Aorta (tissue), 5 donors: Measurements from ENCODE around the gene PHACTR1. TPM values are rescaled to one million over a fixed set of nuclear protein-coding genes. Genes with fewer than 3 reads are reported as not detected.

Experiments
- ATAC-seq: fragments of 200-7000 bp; cut with Tn5 transposase; one replicate; pipeline ENCODE4 v1.9.1; 2022; ENCODE audit warnings: moderate library complexity; ENCODE audit not compliant: low FRiP score
- DNase-seq, 2 donors: peaks; one replicate each; pipeline ENCODE4 v3.0.0-alpha.2; 2020
- H3K27ac ChIP-seq, 2 donors: one replicate each; pipeline ENCODE4 v1.5.1; 2013; ENCODE audit warnings: low read length in 2 of 2, mild to moderate bottlenecking in 2 of 2, moderate library complexity in 2 of 2, control low read depth in 1 of 2, inconsistent platforms in 1 of 2, low read depth in 1 of 2
- H3K27me3 ChIP-seq, 2 donors: one replicate each; pipeline ENCODE4 v1.6.1; 2013; ENCODE audit warnings: control low read depth in 1 of 2, low read length in 1 of 2, mild to moderate bottlenecking in 1 of 2, moderate library complexity in 1 of 2; ENCODE audit not compliant: insufficient read depth in 2 of 2, control insufficient read depth in 1 of 2
- H3K36me3 ChIP-seq, 2 donors: one replicate each; pipeline ENCODE4 v1.6.1; 2013; ENCODE audit warnings: control low read depth in 1 of 2, low read length in 1 of 2, mild to moderate bottlenecking in 1 of 2; ENCODE audit not compliant: insufficient read depth in 2 of 2, control insufficient read depth in 1 of 2
- H3K4me1 ChIP-seq, 2 donors: one replicate each; pipeline ENCODE4 v1.6.1; 2013; ENCODE audit warnings: low read length in 2 of 2, control low read depth in 1 of 2, mild to moderate bottlenecking in 1 of 2, moderate library complexity in 1 of 2; ENCODE audit not compliant: insufficient read depth in 2 of 2, control insufficient read depth in 1 of 2
- H3K4me3 ChIP-seq, 2 donors: one replicate each; pipeline ENCODE4 v1.5.1; 2013; ENCODE audit warnings: low read length in 2 of 2, control low read depth in 1 of 2, mild to moderate bottlenecking in 1 of 2
- H3K9me3 ChIP-seq: one replicate; pipeline ENCODE4 v1.6.1; 2013; ENCODE audit warnings: mild to moderate bottlenecking, low read length; ENCODE audit not compliant: control insufficient read depth
- WGBS, 2 donors: extraction: QIAGEN DNeasy Blood & Tissue Kit; methylation state at CpG; one replicate each; pipeline ENCODE4 v1.1.7; 2013; 5-methylcytosine and 5-hydroxymethylcytosine counted together
- intact Hi-C, 2 donors: fragments of 100-400 bp; cut with DNase I; formaldehyde crosslinking; loops; one replicate each; pipeline versions ENCODE4 v1.14.2 to v1.15.0; 2022
- polyA plus RNA-seq, 2 donors: library from polyadenylated mRNA; stranded (reverse); fragments of 200-250 nt; gene quantifications; one replicate each; pipeline ENCODE4 v1.2.3, GENCODE V29; 2013
- total RNA-seq, 2 donors: library from RNA; stranded (reverse); fragmentation: NEBNext Ultra II Directional; extraction: Animal tissue kit (Norgen Biotek cat#: 25700); gene quantifications; one replicate each; pipeline ENCODE4 v1.2.1, GENCODE V29; 2021
- donor health status: healthy with polysubstance abuse.
- donor health status: Bipolar disorder and iron deficiency.
- donor health status: DM: no; HTN: no; CAD: no.
- donor health status: DM: no; HTN: no; CAD: no.
- donor health status: DM: yes; HTN: yes; CAD: no.

PHACTR1 gene
- total and polyA plus RNA-seq, 4 donors: 3.2 to 89.4 (median 20.1) TPM

DNA sequence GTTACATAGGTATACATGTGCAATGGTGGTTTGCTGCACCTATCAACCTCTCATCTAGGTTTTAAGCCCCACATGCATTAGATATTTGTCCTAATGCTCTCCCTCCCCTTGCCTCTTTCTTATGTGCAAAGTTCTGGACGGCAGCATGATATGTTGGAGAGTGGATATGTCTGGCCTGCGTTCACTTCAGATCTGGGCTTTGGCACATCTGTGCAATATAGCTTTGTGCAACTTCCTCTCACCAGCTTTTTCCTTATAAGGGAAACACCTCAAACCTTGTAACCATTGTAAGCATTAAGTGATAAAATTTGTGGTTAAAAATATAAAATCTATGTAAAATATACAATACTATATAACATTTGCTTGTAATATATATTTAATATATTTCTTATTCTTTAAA, 288.0 kb downstream of the PHACTR1 start:
- Histone ChIP-seq H3K36me3 (no peaks in the 10 kb centered on the region), H3K4me1 (peaks cover 0 to 6% of the 10 kb centered on the region in 2 donors), H3K27me3 (no peaks in the 10 kb centered on the region), H3K27ac (no peak overlapping the region), H3K4me3 (no peak overlapping the region), H3K9me3 (no peaks in the 10 kb centered on the region)
- no peak for ATAC-seq
- intact Hi-C loops: no loop called here
- no peak for DNase-seq
- WGBS, 2 donors: 21 to 25% methylated on average over 2 of the region's 2 CpGs

DNA sequence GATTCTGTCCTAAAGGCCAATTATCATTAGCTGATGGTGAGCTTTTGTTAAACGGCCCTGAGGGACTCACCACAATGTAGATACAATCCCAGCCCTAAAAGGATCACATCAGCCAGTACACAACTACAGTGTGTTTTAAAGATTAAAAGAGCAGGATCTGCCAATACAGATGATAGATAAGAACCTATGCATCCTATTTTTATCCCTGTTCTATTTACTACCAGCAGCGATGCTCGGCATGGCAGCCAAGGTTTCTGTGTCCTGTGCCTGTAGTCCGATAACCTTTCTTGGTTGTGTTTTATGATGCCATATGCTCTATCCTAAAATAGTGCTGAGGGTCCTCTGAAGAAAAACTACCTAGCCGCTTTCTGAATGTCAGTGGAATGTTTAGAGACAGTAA, 289.4 kb downstream of the PHACTR1 start:
- H3K4me3 ChIP-seq: no peak overlapping the region
- no peak overlapping the region for H3K27ac ChIP-seq
- H3K9me3 ChIP-seq: no peaks in the 10 kb centered on the region
- no peaks in the 10 kb centered on the region for H3K27me3 ChIP-seq
- intact Hi-C loops: loop anchor here in 1 of 2 donors (5.0 kb wide), 1 partner anchor 39 kb away; no protein-coding TSS in a partner anchor
- no peak for ATAC-seq
- H3K36me3 ChIP-seq: no peaks in the 10 kb centered on the region
- 52 to 60% methylated on average over 5 of the region's 5 CpGs for WGBS, 2 donors
- peaks cover 0 to 6% of the 10 kb centered on the region in 2 donors for H3K4me1 ChIP-seq
- no peak for DNase-seq

DNA sequence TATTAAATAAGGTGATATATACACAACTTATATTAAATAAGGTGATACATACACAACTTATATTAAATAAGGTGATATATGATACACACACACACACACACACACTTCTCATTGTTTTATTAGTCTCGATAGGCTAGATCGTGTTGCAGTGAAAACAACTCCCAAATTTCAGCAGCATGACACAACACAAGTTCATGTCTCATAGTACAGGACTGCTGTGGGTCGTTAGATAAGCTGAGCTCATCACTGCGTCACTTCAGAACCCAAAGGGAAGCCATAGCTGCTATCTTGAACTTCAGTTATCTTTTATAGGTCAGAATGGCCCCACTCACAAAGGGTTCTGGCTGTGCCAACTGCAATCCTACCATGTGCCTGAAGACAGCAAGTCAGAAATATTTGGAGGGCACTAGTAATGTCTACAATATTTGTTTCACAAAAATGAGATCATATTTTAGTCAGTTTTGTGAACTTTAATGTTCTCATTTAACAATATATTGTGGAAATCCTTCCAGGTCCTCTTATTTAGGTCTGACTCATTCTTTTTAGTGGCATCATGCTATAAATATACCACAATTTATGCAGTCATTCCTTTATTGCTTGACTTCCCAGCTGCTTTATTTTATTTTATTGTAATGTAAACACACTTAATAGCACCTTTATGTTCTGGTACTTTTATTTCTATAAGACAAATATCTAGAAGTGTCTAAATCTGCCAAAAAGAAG, 290.2 kb downstream of the PHACTR1 start:
- ATAC-seq: no peak
- no peak for DNase-seq
- H3K36me3 ChIP-seq: no peaks in the 10 kb centered on the region
- H3K27me3 ChIP-seq: no peaks in the 10 kb centered on the region
- no peak overlapping the region for H3K4me3 ChIP-seq
- intact Hi-C loops: loop anchor here in 1 of 2 donors (5.0 kb wide), 1 partner anchor 39 kb away; no protein-coding TSS in a partner anchor
- 51 to 52% methylated on average over 4 of the region's 4 CpGs for WGBS, 2 donors
- peaks cover 0 to 6% of the 10 kb centered on the region in 2 donors for H3K4me1 ChIP-seq
- no peaks in the 10 kb centered on the region for H3K9me3 ChIP-seq
- no peak overlapping the region for H3K27ac ChIP-seq

DNA sequence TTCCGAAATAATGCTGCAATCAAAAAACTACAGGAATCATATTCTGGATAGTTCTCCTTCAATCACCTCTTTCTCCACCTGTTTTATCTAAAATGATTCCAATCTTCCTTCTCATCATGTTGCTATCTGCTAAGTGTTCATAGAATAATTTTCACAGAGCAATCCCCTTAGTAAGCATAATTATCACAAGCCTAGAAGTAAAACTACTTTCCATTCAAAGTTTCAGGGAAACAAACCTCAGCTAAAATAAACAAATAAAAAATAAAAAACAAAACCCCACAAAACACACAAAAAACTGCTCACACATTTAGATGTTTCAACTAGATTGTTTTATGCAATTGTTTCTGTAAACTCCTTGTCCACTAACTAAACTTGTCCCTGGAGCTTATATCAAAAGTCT, 291.2 kb downstream of the PHACTR1 start:
- intact Hi-C loops: loop anchor here in 1 of 2 donors (5.0 kb wide), 1 partner anchor 40 kb away; no protein-coding TSS in a partner anchor
- WGBS, 2 donors: 81 to 83% methylated on average over 1 of the region's 1 CpG
- no peaks in the 10 kb centered on the region for H3K36me3 ChIP-seq
- ATAC-seq: no peak
- H3K27me3 ChIP-seq: no peaks in the 10 kb centered on the region
- H3K27ac ChIP-seq: no peak overlapping the region
- H3K4me1 ChIP-seq: peaks cover 0 to 6% of the 10 kb centered on the region in 2 donors
- no peak for DNase-seq
- H3K9me3 ChIP-seq: no peaks in the 10 kb centered on the region
- no peak overlapping the region for H3K4me3 ChIP-seq

DNA sequence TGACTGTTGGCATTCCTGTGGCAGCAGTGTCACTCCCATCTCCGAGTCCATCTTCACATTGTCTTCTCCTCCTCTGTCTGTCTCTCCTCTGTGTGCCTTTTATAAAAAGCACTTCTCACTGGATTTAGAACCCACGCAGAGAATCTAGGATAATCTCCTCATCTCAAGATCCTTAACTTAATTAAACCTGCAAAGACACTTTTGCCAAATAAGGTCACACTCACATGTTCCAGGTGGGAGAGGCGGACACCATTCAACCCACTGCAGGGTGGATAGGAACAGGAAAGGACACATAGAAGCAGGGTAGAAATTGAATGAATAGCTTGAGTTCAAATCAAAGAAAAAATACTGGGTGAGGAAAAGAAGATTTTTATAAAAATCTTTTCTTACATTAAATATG, 292.5 kb downstream of the PHACTR1 start:
- intact Hi-C loops: loop anchor here in 1 of 2 donors (5.0 kb wide), 1 partner anchor 42 kb away; no protein-coding TSS in a partner anchor
- peaks cover 0 to 6% of the 10 kb centered on the region in 2 donors for H3K4me1 ChIP-seq
- H3K27me3 ChIP-seq: no peaks in the 10 kb centered on the region
- no peak overlapping the region for H3K4me3 ChIP-seq
- no peak overlapping the region for H3K27ac ChIP-seq
- H3K36me3 ChIP-seq: no peaks in the 10 kb centered on the region
- ATAC-seq: no peak
- H3K9me3 ChIP-seq: no peaks in the 10 kb centered on the region
- no peak for DNase-seq
- WGBS, 2 donors: 93 to 96% methylated on average over 3 of the region's 3 CpGs

DNA sequence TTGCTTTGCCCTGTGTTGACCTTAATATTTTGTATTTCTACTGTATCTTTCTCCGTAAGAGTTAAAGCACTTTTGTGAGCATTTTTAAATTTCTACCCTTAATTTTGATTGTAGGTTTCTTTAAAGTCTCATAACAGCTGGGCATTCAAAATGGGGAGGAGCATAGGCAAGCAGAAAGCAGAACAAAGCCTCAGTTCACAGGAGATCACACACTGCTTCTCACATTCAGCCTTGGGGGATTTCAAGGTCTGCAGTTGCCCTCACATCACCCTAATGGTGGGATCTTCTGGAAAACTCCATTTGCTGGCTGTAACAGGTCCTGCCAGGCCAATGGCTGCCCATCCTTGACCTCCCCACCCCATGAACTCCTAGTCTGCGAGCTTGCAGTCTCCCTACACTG, 292.9 kb downstream of the PHACTR1 start:
- peaks cover 0 to 6% of the 10 kb centered on the region in 2 donors for H3K4me1 ChIP-seq
- intact Hi-C loops: loop anchor here in 1 of 2 donors (5.0 kb wide), 1 partner anchor 42 kb away; no protein-coding TSS in a partner anchor
- H3K36me3 ChIP-seq: no peaks in the 10 kb centered on the region
- no peaks in the 10 kb centered on the region for H3K27me3 ChIP-seq
- DNase-seq: no peak
- WGBS, 2 donors: 93 to 95% methylated on average over 2 of the region's 2 CpGs
- H3K4me3 ChIP-seq: no peak overlapping the region
- no peak for ATAC-seq
- H3K27ac ChIP-seq: no peak overlapping the region
- H3K9me3 ChIP-seq: no peaks in the 10 kb centered on the region

DNA sequence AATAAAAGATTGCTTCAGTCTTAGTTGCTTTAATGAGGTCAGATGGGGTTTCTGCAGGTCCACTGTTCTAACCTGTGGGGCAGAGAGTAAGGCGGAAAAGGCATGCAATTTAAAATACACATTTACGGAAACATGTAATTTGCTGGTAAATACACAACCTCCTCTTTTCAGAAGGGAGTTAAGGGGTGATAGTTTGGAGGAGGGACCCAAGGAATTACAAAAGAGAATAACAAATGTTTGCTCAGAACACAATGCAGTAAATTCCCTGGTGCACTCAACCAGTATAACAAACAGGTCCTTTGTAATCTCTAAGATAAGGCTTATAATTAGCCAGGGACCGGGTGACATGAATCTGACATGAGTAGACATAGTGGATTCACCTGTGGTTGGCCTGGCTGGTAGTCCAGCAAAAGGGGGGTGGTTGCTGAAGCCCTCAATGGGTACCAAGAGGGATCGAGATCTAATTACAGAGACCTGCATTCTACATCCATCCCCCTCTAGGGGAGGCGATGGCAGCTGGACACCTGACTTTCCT, 295.1 kb downstream of the PHACTR1 start:
- H3K4me1 ChIP-seq: no peaks in the 10 kb centered on the region
- H3K4me3 ChIP-seq: no peak overlapping the region
- WGBS, 2 donors: 94 to 95% methylated on average over 5 of the region's 5 CpGs
- no peak for ATAC-seq
- intact Hi-C loops: loop anchor here in 1 of 2 donors (5.0 to 10.0 kb wide), 2 partner anchors 39 to 293 kb away; no protein-coding TSS in a partner anchor
- H3K9me3 ChIP-seq: no peaks in the 10 kb centered on the region
- no peaks in the 10 kb centered on the region for H3K27me3 ChIP-seq
- H3K36me3 ChIP-seq: no peaks in the 10 kb centered on the region
- no peak overlapping the region for H3K27ac ChIP-seq
- DNase-seq: no peak

DNA sequence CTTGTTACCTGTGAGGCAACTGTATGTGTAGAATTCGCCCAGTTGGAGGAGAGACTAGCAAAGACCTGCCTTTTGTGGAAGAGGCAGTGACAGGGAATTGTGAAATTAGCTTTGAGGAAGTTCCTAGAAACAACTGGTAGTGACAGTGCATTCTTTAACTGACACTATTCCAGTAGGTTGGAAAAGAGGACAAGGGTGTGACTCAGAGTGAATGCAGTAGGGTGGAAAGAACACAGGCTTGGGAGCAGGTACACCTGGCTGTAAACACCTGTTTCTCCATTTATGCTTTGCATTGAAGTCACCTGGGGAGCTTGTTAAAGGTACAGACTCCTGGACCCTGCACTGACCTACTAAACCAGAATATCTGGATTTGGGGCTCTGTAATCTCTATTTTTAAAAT, 295.7 kb downstream of the PHACTR1 start:
- no peaks in the 10 kb centered on the region for H3K27me3 ChIP-seq
- H3K4me1 ChIP-seq: no peaks in the 10 kb centered on the region
- H3K4me3 ChIP-seq: no peak overlapping the region
- H3K36me3 ChIP-seq: no peaks in the 10 kb centered on the region
- no peak overlapping the region for H3K27ac ChIP-seq
- 92 to 94% methylated on average over 1 of the region's 1 CpG for WGBS, 2 donors
- H3K9me3 ChIP-seq: no peaks in the 10 kb centered on the region
- intact Hi-C loops: loop anchor here in 1 of 2 donors (5.0 to 10.0 kb wide), 2 partner anchors 40 to 293 kb away; no protein-coding TSS in a partner anchor
- no peak for ATAC-seq
- no peak for DNase-seq
